HEK293 (cell line): ENCODE results near the gene PLEKHH3.

Experiments used
- CTCF ChIA-PET: fragments of 350-600 bp; formaldehyde crosslinking; extraction: SDS; loops from one replicate; lab custom pipeline; 2021; ENCODE audit warnings: antibody characterized with exemption; lab: Yijun Ruan, JAX
- POLR2A ChIA-PET: fragments of 300-600 bp; formaldehyde crosslinking; extraction: SDS; loops from one replicate; lab custom pipeline; 2020; ENCODE audit warnings: antibody characterized with exemption, inconsistent platforms; lab: Yijun Ruan, JAX
- H3K27ac ChIP-seq: fragments of 200-500 bp; sonication (Bioruptor generic); 2 replicates; pipeline ENCODE4 v1.5.1; 2014; ENCODE audit warnings: low read depth, low read length, control low read depth, inconsistent platforms; ENCODE audit errors: extremely low read depth
- H3K36me3 ChIP-seq, 2 experiments: fragments of 200-500 bp in 1 of 2; sonication (Bioruptor generic) in 1 of 2; 1 replicate in 1 of 2; 2 replicates in 1 of 2; pipeline ENCODE4 v1.5.1; 2014 to 2017; ENCODE audit warnings: inconsistent platforms in 2 of 2, low read length in 2 of 2; ENCODE audit not compliant: control insufficient read depth in 2 of 2, insufficient read depth in 1 of 2
- H3K4me1 ChIP-seq: fragments of 200-500 bp; sonication (Bioruptor generic); 2 replicates; pipeline ENCODE4 v1.5.1; 2014; ENCODE audit warnings: mild to moderate bottlenecking, low read length, inconsistent platforms; ENCODE audit not compliant: control insufficient read depth, insufficient read depth
- H3K4me3 ChIP-seq: 2 replicates; pipeline ENCODE4 v1.5.1; 2011; ENCODE audit warnings: low read depth, mild to moderate bottlenecking, control low read depth, low read length, moderate library complexity
- H3K9me3 ChIP-seq: fragments of 200-500 bp; sonication (Bioruptor generic); 2 replicates; pipeline ENCODE4 v1.5.1; 2014; ENCODE audit warnings: low read depth, low read length, inconsistent platforms; ENCODE audit not compliant: control insufficient read depth, insufficient read depth
- AEBP2 ChIP-seq: fragments of 450-650 bp; formaldehyde crosslinking; IDR thresholded peaks from 2 replicates; pipeline ENCODE4 v1.5.1; 2016; ENCODE audit warnings: missing biosample characterization, missing genetic modification characterization, borderline replicate concordance
- KLF8 ChIP-seq: fragments of 450-650 bp; formaldehyde crosslinking; IDR thresholded peaks from 2 replicates; pipeline ENCODE4 v1.5.1; 2016; ENCODE audit warnings: missing biosample characterization, missing genetic modification characterization
- SP2 ChIP-seq: fragments of 450-650 bp; formaldehyde crosslinking; IDR thresholded peaks from 2 replicates; pipeline ENCODE4 v1.5.1; 2016; ENCODE audit warnings: missing biosample characterization, missing genetic modification characterization
- ZBTB17 ChIP-seq: fragments of 450-650 bp; formaldehyde crosslinking; IDR thresholded peaks from 2 replicates; pipeline ENCODE4 v1.5.1; 2016; ENCODE audit warnings: missing biosample characterization, missing genetic modification characterization
- ZEB2 ChIP-seq: fragments of 450-650 bp; formaldehyde crosslinking; IDR thresholded peaks from 2 replicates; pipeline ENCODE4 v1.5.1; 2016; ENCODE audit warnings: missing biosample characterization, missing genetic modification characterization
- ZNF10 ChIP-seq: fragments of 450-650 bp; formaldehyde crosslinking; IDR thresholded peaks from 2 replicates; pipeline ENCODE4 v1.5.1; 2017; ENCODE audit warnings: missing biosample characterization, missing genetic modification characterization
- ZNF2 ChIP-seq: fragments of 450-650 bp; formaldehyde crosslinking; IDR thresholded peaks from 2 replicates; pipeline ENCODE4 v1.5.1; 2016; ENCODE audit warnings: missing biosample characterization, missing genetic modification characterization
- ZNF211 ChIP-seq: fragments of 450-650 bp; formaldehyde crosslinking; IDR thresholded peaks from 2 replicates; pipeline ENCODE4 v1.5.1; 2016; ENCODE audit warnings: low read depth, missing biosample characterization, missing genetic modification characterization
- ZNF214 ChIP-seq: fragments of 450-650 bp; formaldehyde crosslinking; IDR thresholded peaks from 2 replicates; pipeline ENCODE4 v1.5.1; 2017; ENCODE audit warnings: missing biosample characterization, mild to moderate bottlenecking, missing genetic modification characterization, borderline replicate concordance
- ZNF239 ChIP-seq: fragments of 450-650 bp; formaldehyde crosslinking; IDR thresholded peaks from 2 replicates; pipeline ENCODE4 v1.5.1; 2016; ENCODE audit warnings: missing biosample characterization, missing genetic modification characterization
- ZNF26 ChIP-seq: fragments of 450-650 bp; formaldehyde crosslinking; IDR thresholded peaks from 2 replicates; pipeline ENCODE4 v1.5.1; 2016; ENCODE audit warnings: missing biosample characterization, missing genetic modification characterization
- ZNF266 ChIP-seq: fragments of 450-650 bp; formaldehyde crosslinking; IDR thresholded peaks from 2 replicates; pipeline ENCODE4 v1.5.1; 2016; ENCODE audit warnings: missing biosample characterization, missing genetic modification characterization, low read depth
- ZNF394 ChIP-seq: fragments of 450-650 bp; formaldehyde crosslinking; IDR thresholded peaks from 2 replicates; pipeline ENCODE4 v1.5.1; 2016; ENCODE audit warnings: missing biosample characterization, missing genetic modification characterization, mild to moderate bottlenecking, moderate library complexity, borderline replicate concordance
- ZNF404 ChIP-seq: fragments of 450-650 bp; formaldehyde crosslinking; IDR thresholded peaks from 2 replicates; pipeline ENCODE4 v1.5.1; 2017; ENCODE audit warnings: missing biosample characterization, missing genetic modification characterization
- ZNF473 ChIP-seq: fragments of 450-650 bp; formaldehyde crosslinking; IDR thresholded peaks from 2 replicates; pipeline ENCODE4 v1.5.1; 2017; ENCODE audit warnings: missing biosample characterization, missing genetic modification characterization
- ZNF501 ChIP-seq: fragments of 450-650 bp; formaldehyde crosslinking; IDR thresholded peaks from 2 replicates; pipeline ENCODE4 v1.5.1; 2016; ENCODE audit warnings: missing biosample characterization, missing genetic modification characterization
- ZNF621 ChIP-seq: fragments of 450-650 bp; formaldehyde crosslinking; IDR thresholded peaks from 2 replicates; pipeline ENCODE4 v1.5.1; 2017; ENCODE audit warnings: missing biosample characterization, missing genetic modification characterization
- ZNF639 ChIP-seq: fragments of 450-650 bp; formaldehyde crosslinking; IDR thresholded peaks from 2 replicates; pipeline ENCODE4 v1.5.1; 2016; ENCODE audit warnings: missing biosample characterization, missing genetic modification characterization
- ZNF654 ChIP-seq: fragments of 450-650 bp; formaldehyde crosslinking; IDR thresholded peaks from 2 replicates; pipeline ENCODE4 v1.5.1; 2016; ENCODE audit warnings: low read depth, missing biosample characterization, missing genetic modification characterization
- ZNF707 ChIP-seq: fragments of 450-650 bp; formaldehyde crosslinking; IDR thresholded peaks from 2 replicates; pipeline ENCODE4 v1.5.1; 2016; ENCODE audit warnings: missing biosample characterization, missing genetic modification characterization
- ZSCAN30 ChIP-seq: fragments of 450-650 bp; IDR thresholded peaks from 2 replicates; pipeline ENCODE4 v1.5.1; 2018; ENCODE audit warnings: missing biosample characterization, mild to moderate bottlenecking, missing genetic modification characterization, moderate library complexity
- TF ChIP-seq, protein P1 (sequence below): fragments of 450-650 bp; formaldehyde crosslinking; IDR thresholded peaks from 2 replicates; pipeline ENCODE4 v1.5.1; 2016; ENCODE audit warnings: missing biosample characterization, missing genetic modification characterization
- TF ChIP-seq, protein P2 (sequence below): IDR thresholded peaks from 2 replicates; pipeline ENCODE4 v1.6.1; 2011; ENCODE audit warnings: mild to moderate bottlenecking, low read depth, low read length, borderline replicate concordance
- TF ChIP-seq, protein P3 (sequence below): fragments of 450-650 bp; formaldehyde crosslinking; IDR thresholded peaks from 2 replicates; pipeline ENCODE4 v1.5.1; 2017; ENCODE audit warnings: missing biosample characterization, missing genetic modification characterization
- TF ChIP-seq, protein P4 (sequence below): fragments of 450-650 bp; formaldehyde crosslinking; IDR thresholded peaks from 2 replicates; pipeline ENCODE4 v1.5.1; 2016; ENCODE audit warnings: missing biosample characterization, missing genetic modification characterization

Gene PLEKHH3

DNA sequence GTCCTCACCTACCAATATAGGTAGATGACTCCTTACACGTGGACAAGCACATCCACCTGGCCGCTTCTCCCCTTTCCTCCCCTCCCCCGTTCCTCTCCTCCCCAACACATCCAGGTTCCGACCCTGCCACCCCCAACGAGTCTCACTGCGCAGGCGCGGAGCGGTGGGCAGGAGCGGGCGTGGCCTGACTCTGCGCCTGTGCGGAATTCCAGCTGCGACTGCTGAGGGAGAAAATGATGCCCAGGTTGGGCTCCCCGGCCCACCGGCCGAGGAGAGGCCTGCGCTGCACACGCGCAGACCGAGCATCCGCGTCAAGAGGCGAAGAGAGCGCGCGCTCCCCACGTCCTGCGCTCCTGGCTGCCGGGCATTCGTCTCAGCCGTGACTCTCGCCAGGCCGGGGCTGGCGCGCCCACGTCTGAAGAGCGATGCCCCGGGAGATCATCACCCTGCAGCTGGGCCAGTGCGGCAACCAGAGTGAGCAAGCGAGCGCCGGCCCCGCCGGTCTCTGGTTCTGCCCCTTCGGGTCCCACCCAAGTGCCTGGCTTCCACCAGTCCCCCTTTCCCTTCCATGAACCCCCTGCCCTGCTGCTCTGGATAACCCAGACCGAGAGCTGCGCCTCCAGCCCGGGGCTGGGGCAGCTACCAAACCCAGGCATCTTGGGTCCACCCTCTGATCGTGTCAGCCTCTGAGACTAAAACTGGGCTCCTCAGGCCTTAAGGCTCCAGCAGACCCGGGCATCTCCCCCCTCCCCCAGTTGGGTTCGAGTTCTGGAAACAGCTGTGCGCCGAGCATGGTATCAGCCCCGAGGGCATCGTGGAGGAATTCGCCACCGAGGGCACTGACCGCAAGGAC, 17.5 kb downstream of the PLEKHH3 start, which contains the start of gene TUBG2:
Gene TUBG2, plus strand, starts transcription at position 206 of the 853 bp plus-strand sequence. Its CDS starts 220 bp downstream, at position 426.
- Histone ChIP-seq H3K9me3 (no peaks in the 10 kb centered on the region), H3K4me1 (peaks cover 13% of the 10 kb centered on the region), H3K27ac (peak within 1 kb of the TSS; percentile 84), H3K36me3 (peaks cover 23 to 34% of the 10 kb centered on the region in 2 experiments), H3K4me3 (peak within 1 kb of the TSS; percentile 70)
- ChIA-PET POLR2A (interaction anchor here (0.7 to 1.8 kb wide), 14 partner anchors 10 to 114 kb away, joined by 3 to 17 read pairs (median 4); partner anchors contain the start of genes PLEKHH3, RETREG3, TUBG1 and VPS25), CTCF (interaction anchor here (0.6 to 3.8 kb wide), 9 partner anchors 10 to 339 kb away, joined by 3 to 18 read pairs (median 4); partner anchors contain the start of genes PSMC3IP and RPL27)
- TF ChIP-seq ZNF654 (tag by site-specific recombination), result no peak
- TF ChIP-seq ZNF394, result peak; percentile 81; the same call in 1 of the 2 replicates
- no peak for TF ChIP-seq ZNF404 (tag by site-specific recombination)
- TF ChIP-seq AEBP2 (tag by site-specific recombination), result no peak
- TF ChIP-seq ZNF239 (tag by site-specific recombination), result no peak
- TF ChIP-seq ZNF707, result no peak
- peak; percentile 63 for TF ChIP-seq ZEB2 (tag by site-specific recombination)
- TF ChIP-seq, protein P1, sequence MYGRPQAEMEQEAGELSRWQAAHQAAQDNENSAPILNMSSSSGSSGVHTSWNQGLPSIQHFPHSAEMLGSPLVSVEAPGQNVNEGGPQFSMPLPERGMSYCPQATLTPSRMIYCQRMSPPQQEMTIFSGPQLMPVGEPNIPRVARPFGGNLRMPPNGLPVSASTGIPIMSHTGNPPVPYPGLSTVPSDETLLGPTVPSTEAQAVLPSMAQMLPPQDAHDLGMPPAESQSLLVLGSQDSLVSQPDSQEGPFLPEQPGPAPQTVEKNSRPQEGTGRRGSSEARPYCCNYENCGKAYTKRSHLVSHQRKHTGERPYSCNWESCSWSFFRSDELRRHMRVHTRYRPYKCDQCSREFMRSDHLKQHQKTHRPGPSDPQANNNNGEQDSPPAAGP (tag by site-specific recombination), result 0 out of 2 replicates have a peak, but pooled peaks have one; percentile 28
- no peak for TF ChIP-seq ZNF26 (tag by site-specific recombination)
- TF ChIP-seq SP2, result peak; percentile 45
- no peak for TF ChIP-seq ZNF214
- TF ChIP-seq ZNF211 (tag by site-specific recombination), result no peak
- no peak for TF ChIP-seq ZNF473 (tag by site-specific recombination)
- 0 out of 2 replicates have a peak, but pooled peaks have one; percentile 25 for TF ChIP-seq ZNF501 (tag by site-specific recombination)
- TF ChIP-seq ZNF621, result no peak
- TF ChIP-seq, protein P2, sequence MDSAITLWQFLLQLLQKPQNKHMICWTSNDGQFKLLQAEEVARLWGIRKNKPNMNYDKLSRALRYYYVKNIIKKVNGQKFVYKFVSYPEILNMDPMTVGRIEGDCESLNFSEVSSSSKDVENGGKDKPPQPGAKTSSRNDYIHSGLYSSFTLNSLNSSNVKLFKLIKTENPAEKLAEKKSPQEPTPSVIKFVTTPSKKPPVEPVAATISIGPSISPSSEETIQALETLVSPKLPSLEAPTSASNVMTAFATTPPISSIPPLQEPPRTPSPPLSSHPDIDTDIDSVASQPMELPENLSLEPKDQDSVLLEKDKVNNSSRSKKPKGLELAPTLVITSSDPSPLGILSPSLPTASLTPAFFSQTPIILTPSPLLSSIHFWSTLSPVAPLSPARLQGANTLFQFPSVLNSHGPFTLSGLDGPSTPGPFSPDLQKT, result no peak
- TF ChIP-seq, protein P3, sequence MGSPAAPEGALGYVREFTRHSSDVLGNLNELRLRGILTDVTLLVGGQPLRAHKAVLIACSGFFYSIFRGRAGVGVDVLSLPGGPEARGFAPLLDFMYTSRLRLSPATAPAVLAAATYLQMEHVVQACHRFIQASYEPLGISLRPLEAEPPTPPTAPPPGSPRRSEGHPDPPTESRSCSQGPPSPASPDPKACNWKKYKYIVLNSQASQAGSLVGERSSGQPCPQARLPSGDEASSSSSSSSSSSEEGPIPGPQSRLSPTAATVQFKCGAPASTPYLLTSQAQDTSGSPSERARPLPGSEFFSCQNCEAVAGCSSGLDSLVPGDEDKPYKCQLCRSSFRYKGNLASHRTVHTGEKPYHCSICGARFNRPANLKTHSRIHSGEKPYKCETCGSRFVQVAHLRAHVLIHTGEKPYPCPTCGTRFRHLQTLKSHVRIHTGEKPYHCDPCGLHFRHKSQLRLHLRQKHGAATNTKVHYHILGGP (tag by site-specific recombination), result no peak
- TF ChIP-seq, protein P4, sequence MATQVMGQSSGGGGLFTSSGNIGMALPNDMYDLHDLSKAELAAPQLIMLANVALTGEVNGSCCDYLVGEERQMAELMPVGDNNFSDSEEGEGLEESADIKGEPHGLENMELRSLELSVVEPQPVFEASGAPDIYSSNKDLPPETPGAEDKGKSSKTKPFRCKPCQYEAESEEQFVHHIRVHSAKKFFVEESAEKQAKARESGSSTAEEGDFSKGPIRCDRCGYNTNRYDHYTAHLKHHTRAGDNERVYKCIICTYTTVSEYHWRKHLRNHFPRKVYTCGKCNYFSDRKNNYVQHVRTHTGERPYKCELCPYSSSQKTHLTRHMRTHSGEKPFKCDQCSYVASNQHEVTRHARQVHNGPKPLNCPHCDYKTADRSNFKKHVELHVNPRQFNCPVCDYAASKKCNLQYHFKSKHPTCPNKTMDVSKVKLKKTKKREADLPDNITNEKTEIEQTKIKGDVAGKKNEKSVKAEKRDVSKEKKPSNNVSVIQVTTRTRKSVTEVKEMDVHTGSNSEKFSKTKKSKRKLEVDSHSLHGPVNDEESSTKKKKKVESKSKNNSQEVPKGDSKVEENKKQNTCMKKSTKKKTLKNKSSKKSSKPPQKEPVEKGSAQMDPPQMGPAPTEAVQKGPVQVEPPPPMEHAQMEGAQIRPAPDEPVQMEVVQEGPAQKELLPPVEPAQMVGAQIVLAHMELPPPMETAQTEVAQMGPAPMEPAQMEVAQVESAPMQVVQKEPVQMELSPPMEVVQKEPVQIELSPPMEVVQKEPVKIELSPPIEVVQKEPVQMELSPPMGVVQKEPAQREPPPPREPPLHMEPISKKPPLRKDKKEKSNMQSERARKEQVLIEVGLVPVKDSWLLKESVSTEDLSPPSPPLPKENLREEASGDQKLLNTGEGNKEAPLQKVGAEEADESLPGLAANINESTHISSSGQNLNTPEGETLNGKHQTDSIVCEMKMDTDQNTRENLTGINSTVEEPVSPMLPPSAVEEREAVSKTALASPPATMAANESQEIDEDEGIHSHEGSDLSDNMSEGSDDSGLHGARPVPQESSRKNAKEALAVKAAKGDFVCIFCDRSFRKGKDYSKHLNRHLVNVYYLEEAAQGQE (tag by site-specific recombination), result no peak
- TF ChIP-seq ZSCAN30 (tag by site-specific recombination), result no peak
- TF ChIP-seq ZBTB17 (tag by site-specific recombination), result peak; percentile 90
- peak; percentile 56; the same call in 1 of the 2 replicates for TF ChIP-seq ZNF2 (tag by site-specific recombination)
- 0 out of 2 replicates have a peak, but pooled peaks have one; percentile 20 for TF ChIP-seq ZNF639 (tag by site-specific recombination)
- TF ChIP-seq ZNF266 (tag by site-specific recombination), result no peak
- peak; percentile 100 for TF ChIP-seq ZNF10 (tag by site-specific recombination)
- TF ChIP-seq KLF8 (tag by site-specific recombination), result peak; percentile 51; the same call in 1 of the 2 replicates
